ENCODE data around the gene GALNTL6. TPM values are rescaled to one million over a fixed set of nuclear protein-coding genes. Genes with fewer than 3 reads are reported as not detected.
A peak's percentile ranks its signal among the peaks of the same experiment; 100 is the strongest.

Gene GALNTL6
- polyA plus RNA-seq, 1 donor from 2014 or later, result 14.9 TPM

DNA sequence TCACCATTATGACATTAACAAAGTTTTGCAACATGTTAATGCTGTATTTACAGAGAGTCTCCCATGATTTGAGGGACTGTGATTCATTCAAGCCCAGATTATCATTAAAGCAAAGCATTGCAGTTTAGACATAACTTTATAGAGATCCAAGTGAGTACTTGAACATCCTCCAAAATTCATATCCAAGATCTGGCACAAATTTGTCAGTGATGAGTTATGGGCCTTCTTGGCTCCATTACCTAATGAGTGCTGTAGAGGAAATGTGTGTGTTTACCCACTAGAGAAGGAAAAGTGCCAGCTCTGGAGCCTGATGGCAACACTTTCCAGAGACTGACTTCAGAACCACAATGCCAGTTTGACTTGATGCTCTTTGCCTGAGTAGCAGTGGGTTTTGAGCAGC lies 432.3 kb downstream of the GALNTL6 start:
- Histone ChIP-seq H3K4me3 (ENCODE audit: low read length) (no peak overlapping the region), H4K20me1 (ENCODE audit: insufficient read depth) (no peaks in the 10 kb centered on the region), H3K27ac (ENCODE audit: low read length) (no peak overlapping the region), H2AFZ (ENCODE audit: low read depth, low read length) (no peak overlapping the region), H3K79me2 (replicated peaks; ENCODE audit: insufficient read depth, low read length) (no peaks in the 10 kb centered on the region), H3K4me2 (ENCODE audit: low read length) (no peak overlapping the region), H3K9ac (ENCODE audit: low read length) (no peak overlapping the region), H3K27me3 (ENCODE audit: insufficient read depth, low read depth, low read length) (no peaks in the 10 kb centered on the region), H3K9me3 (ENCODE audit: low read length) (no peaks in the 10 kb centered on the region), H3K36me3 (ENCODE audit: insufficient read depth, low read length) (no peaks in the 10 kb centered on the region), H3K9me2 (ENCODE audit: insufficient read depth, low read length) (no peaks in the 10 kb centered on the region), H3F3A (ENCODE audit: insufficient read depth, low read length, poor library complexity, severe bottlenecking) (no peaks in the 10 kb centered on the region)
- TF ChIP-seq CTCF (IDR thresholded peaks at IDR 0.05; ENCODE audit: poor library complexity, severe bottlenecking) (no peak), EP300 (conservative IDR thresholded peaks at IDR 0.05; ENCODE audit: poor library complexity, severe bottlenecking) (no peak), MXI1 (conservative IDR thresholded peaks at IDR 0.05; ENCODE audit: poor library complexity, severe bottlenecking) (no peak), RAD21 (conservative IDR thresholded peaks at IDR 0.05) (no peak), SMC3 (conservative IDR thresholded peaks at IDR 0.05; ENCODE audit: poor library complexity) (no peak), REST (IDR thresholded peaks at IDR 0.05; ENCODE audit: borderline replicate concordance) (no peak), POLR2AphosphoS5 (IDR thresholded peaks at IDR 0.05) (no peak), EZH2 (IDR thresholded peaks at IDR 0.05; ENCODE audit: borderline replicate concordance, insufficient read depth, low read length, poor library complexity, severe bottlenecking) (no peak), TAF1 (IDR thresholded peaks at IDR 0.05; ENCODE audit: low read depth) (no peak)

DNA sequence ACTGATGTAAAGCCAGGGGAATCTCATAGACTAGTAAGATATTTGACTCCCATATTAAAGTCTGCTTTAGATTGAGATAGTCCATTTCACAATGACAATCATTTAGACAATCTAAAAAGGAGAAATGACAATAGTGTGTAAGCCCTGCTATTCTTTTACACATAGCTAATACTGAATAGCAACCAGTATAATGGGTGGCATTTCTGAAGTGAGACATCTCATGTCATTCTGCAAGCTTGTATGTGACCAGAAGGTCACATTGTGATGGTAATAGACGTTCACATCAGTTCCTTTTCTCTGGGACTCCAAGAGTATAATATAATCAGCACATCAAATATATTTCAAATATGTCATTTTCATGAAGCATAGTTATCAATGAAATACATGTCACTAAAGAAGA lies 440.2 kb downstream of the GALNTL6 start:
- TF ChIP-seq EP300 (conservative IDR thresholded peaks at IDR 0.05; ENCODE audit: poor library complexity, severe bottlenecking), result peak; percentile 73
- no peak for TF ChIP-seq TAF1 (IDR thresholded peaks at IDR 0.05; ENCODE audit: low read depth)
- no peak for TF ChIP-seq RAD21 (conservative IDR thresholded peaks at IDR 0.05)
- Histone ChIP-seq H3K9me3 (ENCODE audit: low read length) (no peaks in the 10 kb centered on the region), H2AFZ (ENCODE audit: low read depth, low read length) (no peak overlapping the region), H3K9me2 (ENCODE audit: insufficient read depth, low read length) (no peaks in the 10 kb centered on the region), H3K27me3 (ENCODE audit: insufficient read depth, low read depth, low read length) (no peaks in the 10 kb centered on the region), H3F3A (ENCODE audit: insufficient read depth, low read length, poor library complexity, severe bottlenecking) (peaks cover 7% of the 10 kb centered on the region), H3K4me2 (ENCODE audit: low read length) (no peak overlapping the region), H3K9ac (ENCODE audit: low read length) (no peak overlapping the region), H3K79me2 (replicated peaks; ENCODE audit: insufficient read depth, low read length) (no peaks in the 10 kb centered on the region), H4K20me1 (ENCODE audit: insufficient read depth) (no peaks in the 10 kb centered on the region), H3K36me3 (ENCODE audit: insufficient read depth, low read length) (no peaks in the 10 kb centered on the region), H3K4me3 (ENCODE audit: low read length) (no peak overlapping the region), H3K27ac (ENCODE audit: low read length) (peak overlapping the region; percentile 2)

DNA sequence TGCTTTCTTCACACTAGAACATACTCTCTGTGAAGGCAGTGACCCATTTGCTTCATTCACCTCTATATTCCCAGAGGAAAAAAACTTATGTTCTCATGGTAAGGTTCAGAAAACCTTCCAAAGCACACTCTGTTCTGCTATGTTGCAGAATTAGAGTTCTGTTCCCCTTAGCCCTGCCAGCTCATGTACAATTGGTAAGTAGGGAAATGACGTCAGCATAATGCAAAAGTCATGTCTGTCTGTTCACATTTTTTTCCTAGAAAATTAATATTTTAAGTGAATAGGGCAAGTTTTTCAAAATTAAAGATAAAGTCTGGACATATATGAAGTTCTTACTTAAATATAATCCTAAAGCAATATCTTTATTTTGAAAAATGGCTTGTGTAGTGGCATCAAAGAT lies 443.6 kb downstream of the GALNTL6 start:
- no peak overlapping the region for H3K9ac ChIP-seq (ENCODE audit: low read length)
- H3K36me3 ChIP-seq (ENCODE audit: insufficient read depth, low read length), result no peaks in the 10 kb centered on the region
- H3K4me2 ChIP-seq (ENCODE audit: low read length), result no peak overlapping the region
- no peaks in the 10 kb centered on the region for H3K27me3 ChIP-seq (ENCODE audit: insufficient read depth, low read depth, low read length)
- no peaks in the 10 kb centered on the region for H3K9me2 ChIP-seq (ENCODE audit: insufficient read depth, low read length)
- no peak overlapping the region for H3K27ac ChIP-seq (ENCODE audit: low read length)
- H3K9me3 ChIP-seq (ENCODE audit: low read length), result no peaks in the 10 kb centered on the region
- no peak overlapping the region for H3K4me3 ChIP-seq (ENCODE audit: low read length)
- no peak for TF ChIP-seq POLR2AphosphoS5 (IDR thresholded peaks at IDR 0.05)
- TF ChIP-seq MXI1 (conservative IDR thresholded peaks at IDR 0.05; ENCODE audit: poor library complexity, severe bottlenecking), result no peak
- TF ChIP-seq SMC3 (conservative IDR thresholded peaks at IDR 0.05; ENCODE audit: poor library complexity), result no peak
- TF ChIP-seq EZH2 (IDR thresholded peaks at IDR 0.05; ENCODE audit: borderline replicate concordance, insufficient read depth, low read length, poor library complexity, severe bottlenecking), result no peak
- no peak for TF ChIP-seq CTCF (IDR thresholded peaks at IDR 0.05; ENCODE audit: poor library complexity, severe bottlenecking)
- TF ChIP-seq TAF1 (IDR thresholded peaks at IDR 0.05; ENCODE audit: low read depth), result no peak
- TF ChIP-seq EP300 (conservative IDR thresholded peaks at IDR 0.05; ENCODE audit: poor library complexity, severe bottlenecking), result no peak
- TF ChIP-seq RAD21 (conservative IDR thresholded peaks at IDR 0.05), result no peak
- TF ChIP-seq REST (IDR thresholded peaks at IDR 0.05; ENCODE audit: borderline replicate concordance), result no peak
- no peaks in the 10 kb centered on the region for H3K79me2 ChIP-seq (replicated peaks; ENCODE audit: insufficient read depth, low read length)
- peaks cover 7% of the 10 kb centered on the region for H3F3A ChIP-seq (ENCODE audit: insufficient read depth, low read length, poor library complexity, severe bottlenecking)
- H4K20me1 ChIP-seq (ENCODE audit: insufficient read depth), result no peaks in the 10 kb centered on the region
- H2AFZ ChIP-seq (ENCODE audit: low read depth, low read length), result no peak overlapping the region
